A673 (cell line): ENCODE data around the gene PDPR. TPM values are rescaled to one million over a fixed set of nuclear protein-coding genes. Genes with fewer than 3 reads are reported as not detected.
"Not testable (repeated sequence)": the region's sequence is repeated elsewhere in the genome, so short reads cannot be mapped to it uniquely, and the experiment has no call there.

ENCODE experiments used
- BruUV-seq: library from RNA; stranded (reverse); fragments of 400-500 nt; replicated peaks from 2 replicates; lab custom pipeline; 2021; lab: Mats Ljungman, UMichigan
- CTCF ChIA-PET: fragments of 300-600 bp; sonication (Branson Sonifier 250); formaldehyde crosslinking; loops from one replicate; lab custom pipeline; 2022; ENCODE audit warnings: antibody characterized with exemption; lab: Charles Lee
- POLR2A ChIA-PET: fragments of 300-600 bp; sonication (Branson Sonifier 250); formaldehyde crosslinking; loops from one replicate; lab custom pipeline; 2022; ENCODE audit warnings: antibody characterized with exemption; ENCODE audit not compliant: low non-redundant PET; lab: Charles Lee
- DNase-seq: peaks from one replicate; pipeline ENCODE4 v3.0.0-alpha.2; 2015; ENCODE audit warnings: low spot score
- H3K27ac ChIP-seq: fragments of 200-600 bp; sonication (generic); 2 replicates; pipeline ENCODE4 v1.5.1; 2016; ENCODE audit warnings: mixed run types, low read depth, mild to moderate bottlenecking, mixed read lengths, antibody characterized with exemption, low read length; ENCODE audit not compliant: poor library complexity, severe bottlenecking
- H3K27me3 ChIP-seq: fragments of 200-600 bp; sonication (generic); replicated peaks from 2 replicates; pipeline ENCODE4 v1.6.1; 2017; ENCODE audit warnings: mixed run types, low read depth, mild to moderate bottlenecking, mixed read lengths, antibody characterized with exemption, low read length; ENCODE audit not compliant: insufficient read depth, poor library complexity
- H3K36me3 ChIP-seq: fragments of 200-600 bp; sonication (generic); 2 replicates; pipeline ENCODE4 v1.6.1; 2016; ENCODE audit warnings: mixed run types, mild to moderate bottlenecking, mixed read lengths, antibody characterized with exemption, low read length; ENCODE audit not compliant: insufficient read depth, poor library complexity, severe bottlenecking
- H3K4me1 ChIP-seq: fragments of 200-600 bp; sonication (generic); 2 replicates; pipeline ENCODE4 v1.6.1; 2017; ENCODE audit warnings: mixed run types, mild to moderate bottlenecking, mixed read lengths, antibody characterized with exemption, low read length; ENCODE audit not compliant: insufficient read depth, poor library complexity, severe bottlenecking
- H3K4me3 ChIP-seq: fragments of 200-600 bp; sonication (generic); 2 replicates; pipeline ENCODE4 v1.5.1; 2016; ENCODE audit warnings: low read depth, mixed run types, mild to moderate bottlenecking, mixed read lengths, low read length; ENCODE audit not compliant: poor library complexity, severe bottlenecking
- H3K9me3 ChIP-seq: fragments of 200-600 bp; sonication (generic); 2 replicates; pipeline ENCODE4 v1.6.1; 2016; ENCODE audit warnings: mixed run types, low read depth, mild to moderate bottlenecking, mixed read lengths, antibody characterized with exemption, low read length; ENCODE audit not compliant: poor library complexity, severe bottlenecking
- intact Hi-C: fragments of 100-400 bp; cut with micrococcal nuclease; formaldehyde crosslinking; loops from one replicate; pipeline ENCODE4 v1.10.0; 2022; ENCODE audit not compliant: unreplicated experiment
- total RNA-seq: library from RNA; stranded (reverse); gene quantifications from 2 replicates; pipeline ENCODE4 v1.2.3, GENCODE V29; 2021

The PDPR gene
- total RNA-seq, 1 experiment from 2014 or later, result 39.8 TPM

- BruUV-seq, DNase-seq, POLR2A ChIA-PET, intact Hi-C loops, H3K9me3 ChIP-seq, H3K27me3 ChIP-seq, H3K27ac ChIP-seq, CTCF ChIA-PET, H3K4me3 ChIP-seq, H3K4me1 ChIP-seq: not testable (repeated sequence)
- peaks cover 25% of the 10 kb centered on the region for H3K36me3 ChIP-seq
Measured at GRCh38 chr16:70135796-70136195, 21.7 kb downstream of the PDPR start.

GRCh38 chr16:70136595-70136994 lies 22.5 kb downstream of the PDPR start:
- peaks cover 27% of the 10 kb centered on the region for H3K36me3 ChIP-seq
- DNase-seq, H3K27me3 ChIP-seq, H3K27ac ChIP-seq, CTCF ChIA-PET, H3K4me1 ChIP-seq, intact Hi-C loops, POLR2A ChIA-PET, BruUV-seq, H3K4me3 ChIP-seq, H3K9me3 ChIP-seq: not testable (repeated sequence)

DNA sequence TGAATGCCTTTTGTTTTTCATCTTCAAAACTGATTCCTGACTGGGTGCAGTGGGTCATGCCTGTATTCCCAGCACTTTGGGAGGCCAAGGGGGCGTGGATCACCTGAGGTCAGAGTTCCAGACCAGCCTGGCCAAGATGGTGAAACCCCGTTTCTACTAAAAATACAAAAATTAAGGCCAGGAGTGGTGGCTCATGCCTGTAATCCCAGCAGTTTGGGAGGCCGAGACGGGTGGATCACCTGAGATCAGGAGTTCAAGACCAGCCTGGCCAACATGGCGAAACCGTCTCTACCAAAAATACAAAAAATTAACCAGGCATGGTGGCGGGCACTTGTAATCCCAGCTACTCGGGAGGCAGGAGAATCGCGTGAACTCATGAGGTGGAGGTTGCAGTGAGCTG lies 28.6 kb downstream of the PDPR start:
- DNase-seq, H3K27ac ChIP-seq, CTCF ChIA-PET, intact Hi-C loops, H3K9me3 ChIP-seq, H3K4me1 ChIP-seq, BruUV-seq, H3K4me3 ChIP-seq, H3K27me3 ChIP-seq: not testable (repeated sequence)
- POLR2A ChIA-PET, result interaction anchor here (0.6 kb wide), 1 partner anchor 227 kb away, joined by 3 read pairs; no protein-coding TSS in a partner anchor
- peaks cover 17% of the 10 kb centered on the region for H3K36me3 ChIP-seq

- H3K4me1 ChIP-seq, H3K27ac ChIP-seq, H3K4me3 ChIP-seq, H3K9me3 ChIP-seq, CTCF ChIA-PET, intact Hi-C loops, DNase-seq, BruUV-seq, H3K27me3 ChIP-seq: not testable (repeated sequence)
- POLR2A ChIA-PET, result interaction anchor here (0.6 kb wide), 1 partner anchor 227 kb away, joined by 3 read pairs; no protein-coding TSS in a partner anchor
- peaks cover 19% of the 10 kb centered on the region for H3K36me3 ChIP-seq
Measured at GRCh38 chr16:70143231-70143895, 29.2 kb downstream of the PDPR start.

DNA sequence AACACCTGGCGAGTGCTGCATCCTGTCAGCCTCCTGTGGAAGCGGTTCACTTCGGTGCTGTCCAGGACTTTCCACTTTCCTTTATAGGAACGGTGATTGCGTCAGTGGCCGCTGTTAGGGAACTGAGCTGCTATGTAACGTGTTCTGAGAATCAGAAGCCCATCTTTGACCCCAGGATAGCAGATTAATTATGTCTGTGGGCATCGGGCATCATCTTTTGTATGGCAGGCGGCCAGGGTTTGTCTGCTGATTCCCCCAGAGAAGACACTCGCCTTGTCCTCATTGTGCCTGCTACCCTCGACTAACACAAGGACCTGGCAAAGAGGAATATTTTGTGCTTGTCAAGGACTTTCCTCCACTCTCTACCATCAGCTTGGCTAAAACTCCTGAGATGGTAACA lies 33.7 kb downstream of the PDPR start:
- H3K4me1 ChIP-seq, CTCF ChIA-PET, BruUV-seq, H3K27me3 ChIP-seq, H3K9me3 ChIP-seq, H3K27ac ChIP-seq, H3K4me3 ChIP-seq, intact Hi-C loops, DNase-seq, POLR2A ChIA-PET: not testable (repeated sequence)
- H3K36me3 ChIP-seq, result peaks cover 39% of the 10 kb centered on the region

DNA sequence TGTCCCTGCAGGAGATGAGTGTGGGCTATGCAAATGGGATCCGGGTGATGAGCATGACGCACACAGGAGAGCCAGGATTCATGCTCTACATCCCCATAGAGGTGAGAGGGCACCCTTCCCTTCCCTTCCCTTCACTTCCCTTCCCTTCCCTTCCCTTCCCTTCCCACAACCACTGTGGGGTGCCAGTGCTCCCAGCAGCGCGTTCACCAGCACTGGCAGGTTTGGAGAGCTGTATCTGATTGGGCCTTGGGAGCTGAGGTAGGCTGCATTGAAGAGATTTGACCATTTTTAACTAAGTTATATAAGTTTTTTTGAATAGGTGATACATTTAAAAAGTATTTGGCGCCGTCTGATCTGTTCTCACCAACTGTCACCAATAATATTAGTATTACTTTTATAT lies 34.3 kb downstream of the PDPR start:
- H3K4me1 ChIP-seq, intact Hi-C loops, POLR2A ChIA-PET, H3K4me3 ChIP-seq, H3K9me3 ChIP-seq, CTCF ChIA-PET, DNase-seq, H3K27ac ChIP-seq, H3K27me3 ChIP-seq, BruUV-seq: not testable (repeated sequence)
- peaks cover 39% of the 10 kb centered on the region for H3K36me3 ChIP-seq

- H3K4me3 ChIP-seq, CTCF ChIA-PET, DNase-seq, BruUV-seq, H3K4me1 ChIP-seq, POLR2A ChIA-PET, H3K27me3 ChIP-seq, H3K27ac ChIP-seq, intact Hi-C loops, H3K9me3 ChIP-seq: not testable (repeated sequence)
- H3K36me3 ChIP-seq, result peaks cover 45% of the 10 kb centered on the region
Measured at GRCh38 chr16:70149296-70149695, 35.2 kb downstream of the PDPR start.
